OCI-LY1 (cell line): ENCODE measurements around the gene SCARB2.

Source experiments
- CTCF ChIP-seq: fragments of 200-600 bp; sonication (generic), shearing (Covaris generic); IDR thresholded peaks from 2 replicates; pipeline ENCODE4 v1.5.1; 2017; ENCODE audit warnings: mild to moderate bottlenecking, antibody characterized with exemption, low read length, moderate library complexity, mixed read lengths
- EZH2 ChIP-seq: fragments of 200-600 bp; sonication (generic), shearing (Covaris generic); IDR thresholded peaks from 2 replicates; pipeline ENCODE4 v1.8.0; 2017; ENCODE audit warnings: borderline replicate concordance, mixed run types, mild to moderate bottlenecking, antibody characterized with exemption, low read length, moderate library complexity, mixed read lengths

- TF ChIP-seq CTCF, result no peak
- no peak for TF ChIP-seq EZH2
These were observed 5.9 kb upstream of the SCARB2 start for GRCh38 chr4:76219299-76220055.
